ENCODE measurements around the gene ECE1.

The ECE1 gene

GRCh38 chr1:21307663-21308305 is 17.5 kb upstream of the ECE1 start:
- DNase-seq: no peak

GRCh38 chr1:21307210-21307609 is 16.9 kb upstream of the ECE1 start:
- DNase-seq: no peak

GRCh38 chr1:21305900-21306189 is 15.6 kb upstream of the ECE1 start:
- DNase-seq: no peak

GRCh38 chr1:21305155-21305899 is 15.1 kb upstream of the ECE1 start:
- DNase-seq: no peak

GRCh38 chr1:21304488-21304887 is 14.2 kb upstream of the ECE1 start:
- no peak for DNase-seq

GRCh38 chr1:21302747-21303715 is 12.8 kb upstream of the ECE1 start:
- DNase-seq: no peak

- no peak for DNase-seq
Observed at GRCh38 chr1:21301794-21302440, 11.7 kb upstream of the ECE1 start.

- DNase-seq: no peak
Observed at GRCh38 chr1:21300774-21301173, 10.5 kb upstream of the ECE1 start.

- DNase-seq: no peak
Observed at GRCh38 chr1:21299780-21300395, 9.6 kb upstream of the ECE1 start.

GRCh38 chr1:21298981-21299391 is 8.7 kb upstream of the ECE1 start:
- no peak for DNase-seq

- no peak for DNase-seq
Observed at GRCh38 chr1:21297975-21298374, 7.7 kb upstream of the ECE1 start.

GRCh38 chr1:21296509-21297354 is 6.5 kb upstream of the ECE1 start:
- DNase-seq: no peak

GRCh38 chr1:21295545-21295944 is 5.3 kb upstream of the ECE1 start:
- DNase-seq: no peak

GRCh38 chr1:21295002-21295401 is 4.7 kb upstream of the ECE1 start:
- no peak for DNase-seq

- DNase-seq: no peak
Observed at GRCh38 chr1:21294266-21294989, 4.2 kb upstream of the ECE1 start.

GRCh38 chr1:21293537-21294265 is 3.4 kb upstream of the ECE1 start:
- DNase-seq: no peak

- DNase-seq: no peak
Observed at GRCh38 chr1:21292984-21293536, 2.8 kb upstream of the ECE1 start.

- DNase-seq: no peak
Observed at GRCh38 chr1:21292503-21292983, 2.3 kb upstream of the ECE1 start.

GRCh38 chr1:21291964-21292363 is 1.7 kb upstream of the ECE1 start:
- no peak for DNase-seq

GRCh38 chr1:21291184-21291583 is 921 bp upstream of the ECE1 start:
- no peak for DNase-seq
